ENCODE measurements around the gene GJD4.

The GJD4 gene

GRCh38 chr10:35612385-35613106, 7.4 kb downstream of the GJD4 start:
- no peak for DNase-seq (ENCODE audit: low read depth)
- no peak overlapping the region for H3K4me3 ChIP-seq (ENCODE audit: low read depth, low read length)
- TF ChIP-seq CTCF (IDR thresholded peaks at IDR 0.05; ENCODE audit: insufficient read depth, low read depth, low read length, missing control alignments), result no peak

- no peak overlapping the region for H3K4me3 ChIP-seq (ENCODE audit: low read depth, low read length)
- no peak for TF ChIP-seq CTCF (IDR thresholded peaks at IDR 0.05; ENCODE audit: insufficient read depth, low read depth, low read length, missing control alignments)
- no peak for DNase-seq (ENCODE audit: low read depth)
These were observed 7.9 kb downstream of the GJD4 start for GRCh38 chr10:35613107-35613440.

GRCh38 chr10:35613597-35614226, 8.6 kb downstream of the GJD4 start:
- TF ChIP-seq CTCF (IDR thresholded peaks at IDR 0.05; ENCODE audit: insufficient read depth, low read depth, low read length, missing control alignments), result no peak
- no peak overlapping the region for H3K4me3 ChIP-seq (ENCODE audit: low read depth, low read length)
- DNase-seq (ENCODE audit: low read depth), result no peak

GRCh38 chr10:35614312-35614711, 9.2 kb downstream of the GJD4 start:
- TF ChIP-seq CTCF (IDR thresholded peaks at IDR 0.05; ENCODE audit: insufficient read depth, low read depth, low read length, missing control alignments), result no peak
- H3K4me3 ChIP-seq (ENCODE audit: low read depth, low read length), result no peak overlapping the region
- no peak for DNase-seq (ENCODE audit: low read depth)

GRCh38 chr10:35626971-35627507, 21.9 kb downstream of the GJD4 start:
- no peak for TF ChIP-seq CTCF (IDR thresholded peaks at IDR 0.05; ENCODE audit: insufficient read depth, low read depth, low read length, missing control alignments)
- H3K4me3 ChIP-seq (ENCODE audit: low read depth, low read length), result no peak overlapping the region
- no peak for DNase-seq (ENCODE audit: low read depth)

GRCh38 chr10:35631404-35631803, 26.3 kb downstream of the GJD4 start:
- no peak for TF ChIP-seq CTCF (IDR thresholded peaks at IDR 0.05; ENCODE audit: insufficient read depth, low read depth, low read length, missing control alignments)
- DNase-seq (ENCODE audit: low read depth), result no peak
- H3K4me3 ChIP-seq (ENCODE audit: low read depth, low read length), result no peak overlapping the region
